GM18861 (cell line): ENCODE results near the gene TMEM164.
A peak's percentile ranks its signal among the peaks of the same experiment; 100 is the strongest.

Experiments
- ATAC-seq: cut with Tn5 transposase; IDR thresholded peaks from one replicate; pipeline ENCODE4 v1.9.1; 2021; ENCODE audit not compliant: unreplicated experiment

Gene TMEM164

DNA sequence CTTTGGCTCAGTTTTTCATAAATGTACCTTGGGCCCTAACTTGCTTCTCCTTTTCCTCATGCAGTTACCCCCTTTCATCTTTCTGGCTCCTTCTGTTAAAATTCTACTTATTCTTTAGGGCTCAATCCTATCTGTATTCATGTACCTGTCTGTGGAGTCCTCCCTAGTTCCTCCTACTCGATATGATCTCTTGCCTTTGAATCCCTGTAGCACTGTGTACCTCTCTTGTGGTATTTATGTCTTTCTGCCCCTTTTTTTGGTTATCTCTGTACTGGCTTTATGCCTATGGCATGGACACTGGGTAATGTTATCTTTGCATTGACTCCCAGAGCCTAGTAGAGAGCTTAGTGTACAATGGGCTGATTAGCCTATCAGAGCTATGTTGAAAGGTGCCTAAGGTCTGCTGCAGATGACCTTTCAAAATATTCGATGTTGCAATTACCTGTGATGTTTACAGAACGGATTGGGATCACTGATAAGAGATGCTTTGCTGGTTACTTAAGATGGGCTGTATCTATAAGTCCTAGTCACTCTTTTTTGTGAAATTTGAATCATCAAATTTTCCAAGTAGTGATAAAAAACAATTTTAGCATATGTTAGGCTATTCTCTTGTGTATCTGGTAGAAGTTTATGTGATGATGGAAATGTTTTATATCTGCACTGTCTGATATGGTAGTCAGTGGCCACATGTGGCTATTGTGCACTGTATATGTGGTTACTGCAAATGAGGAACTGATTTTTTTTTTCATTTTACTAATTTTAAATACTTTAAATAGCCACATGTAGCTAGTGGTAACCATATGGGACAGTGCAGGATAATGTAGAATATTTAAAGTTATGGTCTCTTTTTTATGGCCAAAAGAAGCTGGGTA lies 33.5 kb downstream of the TMEM164 start:
- peak; percentile 57 for ATAC-seq

DNA sequence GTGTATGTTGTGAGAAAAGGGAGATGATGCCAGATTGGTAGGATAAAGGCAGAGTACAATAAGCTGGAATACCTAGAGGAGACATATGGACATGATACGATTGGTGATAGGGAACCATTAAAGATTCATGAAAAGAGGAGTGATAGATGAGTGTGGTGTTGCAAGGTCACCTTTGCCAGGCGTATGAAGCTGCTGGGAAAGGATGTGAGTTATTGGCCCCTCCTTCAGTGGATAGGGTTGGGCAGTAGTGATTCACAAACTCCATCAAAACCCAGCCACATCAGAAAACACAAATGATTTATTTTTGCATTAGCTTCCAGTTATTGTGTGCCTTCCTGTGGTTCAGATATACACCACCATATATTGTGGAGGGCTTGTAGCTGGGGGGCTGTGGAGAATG lies 34.3 kb downstream of the TMEM164 start:
- ATAC-seq = no peak

DNA sequence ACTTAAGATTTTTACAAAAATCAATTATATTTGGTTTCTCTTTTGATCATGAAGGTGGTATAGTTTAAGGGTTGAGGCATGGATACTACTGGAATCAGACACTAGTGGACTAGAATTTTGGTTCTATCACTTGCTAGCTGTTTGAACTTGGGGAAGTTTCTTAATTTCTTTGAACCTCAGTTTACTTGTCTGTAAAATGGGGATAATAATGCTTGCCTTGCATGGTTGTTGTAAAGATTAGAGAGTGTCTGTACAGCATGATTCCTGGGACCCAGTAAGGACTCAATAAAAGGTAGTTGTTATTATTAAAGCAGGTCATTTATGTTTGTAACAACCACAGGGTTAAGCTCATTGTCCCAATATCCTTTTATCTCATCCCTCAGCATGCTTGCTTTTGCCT lies 36.0 kb downstream of the TMEM164 start:
- ATAC-seq = no peak

DNA sequence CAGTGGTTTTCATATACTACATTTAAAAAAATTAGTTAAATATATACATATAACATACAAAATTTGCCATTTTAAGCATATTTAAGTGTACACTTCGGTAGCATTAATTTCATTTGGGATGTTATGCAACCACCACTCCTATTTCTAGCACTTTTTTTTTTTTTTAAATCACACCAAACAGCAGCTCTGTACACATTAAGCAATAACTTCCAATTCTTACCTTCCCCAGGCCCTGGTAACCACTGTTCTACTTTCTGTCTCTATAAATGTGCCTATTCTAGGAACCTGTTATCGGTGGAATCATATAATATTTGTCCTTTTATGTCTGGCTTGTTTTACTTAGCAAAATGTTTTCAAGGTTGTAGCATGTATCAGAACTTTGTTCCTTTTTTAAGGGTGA lies 39.1 kb downstream of the TMEM164 start:
- no peak for ATAC-seq

DNA sequence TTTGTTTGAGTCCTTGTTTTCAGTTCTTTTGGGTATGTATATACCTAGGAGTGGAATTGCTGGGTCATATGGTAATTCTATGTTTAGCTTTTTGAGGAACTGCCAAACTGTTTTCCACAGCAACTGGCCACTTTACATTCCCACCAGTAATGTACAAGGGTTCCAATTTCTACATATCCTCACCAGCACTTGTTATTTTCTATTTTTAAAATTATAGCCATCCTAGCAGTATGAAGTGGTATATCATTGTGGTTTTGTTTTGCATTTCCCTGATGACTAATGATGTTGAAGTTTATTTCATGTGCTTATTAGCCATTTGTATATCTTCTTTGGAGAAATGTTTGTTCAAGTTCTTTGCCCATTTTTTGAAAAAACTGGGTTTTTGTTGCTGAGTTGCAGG lies 39.6 kb downstream of the TMEM164 start:
- ATAC-seq = no peak

DNA sequence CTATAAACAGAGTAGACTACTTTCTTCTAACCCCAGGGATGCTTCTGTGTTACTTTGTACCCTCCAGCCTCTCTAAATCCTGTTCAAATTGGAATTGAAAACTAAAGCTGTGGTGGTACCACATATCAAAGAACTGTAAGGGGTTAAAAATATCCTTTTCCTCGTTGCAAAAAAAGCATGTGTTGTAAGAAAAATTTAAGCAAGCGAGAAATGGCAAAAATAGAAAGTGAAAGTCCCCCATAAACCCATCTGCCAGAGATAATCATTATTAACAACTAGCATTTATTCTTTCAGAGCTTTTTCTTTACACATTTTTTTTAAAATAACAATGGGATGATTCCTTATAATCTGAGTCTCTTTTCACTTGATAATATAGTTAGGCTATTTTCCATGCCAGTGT lies 40.6 kb downstream of the TMEM164 start:
- no peak for ATAC-seq

DNA sequence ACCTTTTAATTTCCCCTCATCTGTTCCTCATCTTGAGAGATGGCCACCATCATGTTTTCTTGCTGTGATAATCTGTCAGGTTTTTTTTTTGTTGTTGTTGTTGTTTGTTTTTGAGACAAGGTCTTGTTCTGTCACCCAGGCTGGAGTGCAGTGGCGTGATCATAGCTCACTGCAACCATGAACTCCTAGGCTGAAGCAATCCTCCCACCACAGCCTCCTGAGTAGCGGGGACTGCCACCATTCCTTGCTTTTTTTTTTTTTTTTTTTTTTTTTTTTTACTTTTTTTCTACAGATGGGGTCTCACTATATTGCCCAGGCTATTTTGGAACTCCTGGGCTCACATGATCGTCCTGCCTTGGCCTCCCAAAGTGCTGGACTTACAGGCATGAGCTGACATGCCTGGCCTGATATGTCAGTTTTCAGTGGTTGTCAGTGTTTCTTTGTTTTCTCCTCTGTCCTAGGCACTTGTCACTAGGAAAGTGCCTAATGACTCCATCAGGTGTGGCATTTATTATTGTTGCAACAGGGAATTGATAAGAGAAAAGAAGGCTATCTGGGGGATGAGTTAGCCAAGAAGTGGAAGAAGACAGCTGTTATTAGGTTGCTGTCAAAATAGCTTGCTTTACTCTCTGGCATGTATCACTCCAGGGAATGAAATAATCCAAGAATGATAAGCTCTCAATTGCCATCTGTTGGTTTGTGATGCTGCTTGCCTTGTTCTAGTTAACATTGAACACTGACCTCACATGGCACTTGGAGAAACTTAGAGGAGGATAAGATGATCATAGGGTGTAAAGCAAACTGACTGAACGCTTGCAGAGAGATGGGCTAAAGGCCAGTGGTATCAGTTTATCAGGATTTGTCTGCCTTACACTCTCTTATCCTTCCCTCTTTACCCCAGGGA lies 41.7 kb downstream of the TMEM164 start:
- no peak for ATAC-seq

DNA sequence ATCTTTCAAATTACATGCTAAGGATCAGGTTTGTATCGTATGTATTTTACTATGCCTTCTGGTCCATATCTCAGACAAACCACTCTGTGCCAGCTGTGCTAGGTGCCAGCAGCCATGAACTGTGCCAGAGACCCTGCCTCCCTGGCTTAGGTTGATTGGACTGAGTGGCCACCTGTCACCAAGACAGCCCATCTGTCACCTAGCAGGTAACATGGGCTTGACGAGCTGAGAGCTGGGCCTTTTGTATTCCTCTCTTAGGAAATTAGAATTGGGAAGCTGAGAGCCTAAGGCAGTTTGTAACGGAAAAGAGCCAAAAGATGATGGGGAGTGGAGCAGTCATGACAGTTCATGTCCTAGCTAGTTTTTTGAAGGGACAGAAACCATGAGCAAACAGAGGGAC lies 42.5 kb downstream of the TMEM164 start:
- no peak for ATAC-seq

DNA sequence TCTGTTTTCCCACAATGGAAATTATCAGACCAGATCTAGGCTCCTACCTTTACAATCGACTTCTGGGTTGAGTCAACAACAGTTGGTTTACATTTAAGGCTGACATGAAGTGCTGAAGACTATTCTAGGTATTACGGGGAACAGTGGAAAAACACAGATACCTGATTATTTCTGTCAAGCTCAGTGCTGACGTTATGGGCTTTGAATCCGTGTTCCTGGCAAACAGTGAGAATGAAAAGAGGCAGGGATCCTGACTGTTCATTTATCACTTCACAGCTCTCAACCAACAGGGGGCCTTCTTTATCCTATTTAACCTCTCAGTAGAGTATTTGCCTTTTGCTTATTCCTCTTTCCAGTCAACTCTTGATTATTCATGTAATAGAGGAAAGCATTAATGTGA lies 43.1 kb downstream of the TMEM164 start:
- no peak for ATAC-seq

DNA sequence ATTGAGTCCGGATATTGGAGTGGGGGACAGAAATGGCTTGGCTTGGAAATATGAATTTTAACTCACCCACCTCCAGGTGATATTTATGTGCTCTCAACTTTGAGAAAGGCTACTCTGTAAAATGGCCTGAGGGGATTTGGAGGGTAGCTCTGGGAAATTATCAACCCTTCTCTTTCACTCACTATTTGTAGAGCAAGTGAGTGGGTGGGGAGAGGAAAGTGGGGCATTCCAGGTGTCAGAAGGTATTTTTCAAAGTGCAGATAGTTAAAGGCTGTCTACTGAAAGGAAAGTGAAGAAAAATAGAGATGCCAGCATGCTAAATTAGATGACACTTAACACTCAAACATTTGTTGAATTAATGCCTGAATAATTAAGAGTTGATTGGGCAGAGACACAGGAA lies 44.1 kb downstream of the TMEM164 start:
- no peak for ATAC-seq

DNA sequence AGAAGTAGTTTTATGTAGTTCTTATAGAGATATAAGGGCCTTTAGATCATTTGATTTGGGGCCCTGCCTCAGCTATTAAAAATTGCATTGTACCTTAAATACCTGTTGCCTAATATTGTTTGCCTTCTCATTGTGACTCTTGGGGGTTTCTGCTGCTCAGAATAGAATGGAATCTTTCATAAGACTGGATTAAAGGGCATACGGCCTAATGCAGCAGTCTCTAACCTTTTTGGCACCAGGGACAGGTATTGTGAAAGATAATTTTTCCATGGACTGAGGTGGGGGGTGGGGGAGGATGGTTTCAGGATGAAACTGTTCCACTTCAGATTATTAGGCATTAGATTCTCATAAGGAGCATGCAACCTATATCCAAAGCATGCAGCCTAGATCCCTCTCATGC lies 46.2 kb downstream of the TMEM164 start:
- no peak for ATAC-seq

DNA sequence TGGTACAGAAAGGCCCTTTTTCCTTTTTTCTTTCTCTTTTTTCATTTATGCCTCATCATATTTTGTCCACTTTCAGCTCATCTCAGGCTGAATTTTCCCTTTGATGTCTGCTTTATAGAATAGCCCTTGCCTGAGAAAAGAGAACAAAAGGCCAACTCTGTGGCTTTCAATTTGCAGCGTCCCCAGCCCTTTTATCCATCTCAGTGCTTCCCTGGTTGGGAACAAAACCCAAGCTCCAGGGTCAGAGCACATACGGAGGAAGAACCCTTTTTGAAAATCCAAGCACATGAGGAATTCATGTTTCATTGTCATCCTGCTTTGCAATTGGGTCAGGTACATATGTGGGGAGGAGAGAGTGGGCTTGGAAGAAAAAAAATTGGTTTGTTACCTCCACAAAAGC lies 47.5 kb downstream of the TMEM164 start:
- no peak for ATAC-seq

DNA sequence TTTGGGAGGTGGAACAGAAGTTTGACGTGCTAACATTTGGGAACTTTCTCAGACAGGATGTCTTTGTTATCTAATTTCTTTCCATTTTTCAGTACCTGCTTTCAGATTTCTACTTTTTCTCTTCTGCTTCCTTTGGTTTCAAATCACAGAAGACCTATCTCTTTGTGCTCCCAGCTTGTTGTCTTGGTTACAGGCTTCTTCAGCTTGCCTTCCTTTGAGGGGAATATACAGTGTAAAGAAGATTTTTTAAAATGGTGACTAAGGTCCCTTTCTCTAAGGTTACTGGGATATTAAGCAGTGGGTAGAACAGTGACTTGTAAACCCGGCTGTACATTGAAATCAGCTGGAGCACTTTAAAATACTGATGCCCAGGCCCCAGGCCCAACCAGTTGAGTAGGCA lies 48.0 kb downstream of the TMEM164 start:
- ATAC-seq = no peak

DNA sequence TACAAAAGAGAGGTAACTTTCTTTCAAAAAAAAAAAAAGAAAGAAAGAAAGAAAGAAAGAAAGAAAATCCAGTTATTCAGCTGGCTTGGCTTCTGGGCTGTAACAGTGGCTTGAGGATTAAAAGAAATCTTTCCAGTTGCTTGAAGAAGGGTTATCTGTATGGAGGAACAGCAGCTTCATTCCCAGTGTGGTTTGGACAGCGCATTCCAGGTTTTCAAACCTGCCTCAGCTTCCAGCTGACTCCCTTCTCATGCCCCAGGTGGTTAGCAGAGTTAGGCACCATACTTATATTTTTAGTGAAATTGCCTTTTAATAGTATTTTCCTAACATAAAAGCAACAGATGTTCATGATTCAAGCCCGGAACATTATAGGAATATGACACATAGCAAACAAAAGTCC lies 48.6 kb downstream of the TMEM164 start:
- no peak for ATAC-seq

DNA sequence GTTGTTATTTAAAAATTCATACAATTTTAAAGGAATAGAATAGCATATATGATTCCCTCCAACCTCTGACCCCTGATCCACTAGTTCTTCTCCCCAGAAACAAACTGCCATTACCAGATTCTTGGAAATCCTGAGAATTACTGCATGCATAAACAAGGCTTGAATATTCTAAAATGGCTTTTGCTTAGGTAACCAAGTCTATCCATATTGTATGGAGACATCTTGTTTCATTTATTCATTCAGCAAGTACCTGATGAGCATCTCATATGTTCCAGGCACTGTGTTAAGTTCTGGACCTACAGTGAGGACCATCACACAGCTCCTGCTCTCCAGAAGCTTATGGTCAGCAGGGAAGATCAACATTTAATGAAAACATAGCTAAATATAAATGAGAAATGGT lies 49.4 kb downstream of the TMEM164 start:
- ATAC-seq = no peak

DNA sequence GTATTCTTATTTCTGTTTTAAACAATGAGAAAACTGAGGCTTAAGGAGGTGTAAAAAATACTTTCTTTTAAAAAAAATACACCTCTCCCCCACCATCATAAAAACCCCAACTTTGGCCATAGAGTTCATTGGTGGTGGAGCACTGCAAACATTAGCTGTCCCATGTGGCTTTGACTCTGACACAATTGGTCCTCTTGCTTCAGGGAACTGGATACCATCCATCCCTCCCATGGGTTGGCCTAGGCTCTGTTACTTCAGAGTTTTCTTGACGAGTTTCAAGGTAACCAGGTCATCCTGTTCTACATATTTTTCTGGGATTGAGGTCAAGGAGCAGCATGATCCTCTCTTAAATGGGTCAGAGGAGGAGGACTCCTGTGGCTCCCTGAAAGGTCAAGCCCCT lies 50.5 kb downstream of the TMEM164 start:
- no peak for ATAC-seq

DNA sequence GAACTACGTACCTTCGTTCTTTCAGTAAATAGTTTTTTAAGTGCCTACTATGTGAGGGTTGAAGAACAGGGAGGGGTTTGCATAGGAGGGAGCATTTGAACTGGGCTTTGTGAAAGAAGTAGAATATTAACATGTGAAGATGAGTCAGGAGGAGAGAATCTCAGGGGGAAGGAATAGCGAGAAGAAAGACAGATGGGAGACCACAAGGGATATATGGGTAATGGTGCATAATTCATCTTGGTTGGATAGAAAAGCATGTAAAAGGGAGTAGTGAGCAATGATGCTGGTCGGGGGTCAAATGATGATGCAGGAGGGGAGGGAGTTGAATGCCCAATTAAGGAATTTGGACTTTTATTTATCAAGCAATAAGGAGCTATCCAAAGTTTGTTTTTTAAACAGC lies 52.7 kb downstream of the TMEM164 start:
- no peak for ATAC-seq

DNA sequence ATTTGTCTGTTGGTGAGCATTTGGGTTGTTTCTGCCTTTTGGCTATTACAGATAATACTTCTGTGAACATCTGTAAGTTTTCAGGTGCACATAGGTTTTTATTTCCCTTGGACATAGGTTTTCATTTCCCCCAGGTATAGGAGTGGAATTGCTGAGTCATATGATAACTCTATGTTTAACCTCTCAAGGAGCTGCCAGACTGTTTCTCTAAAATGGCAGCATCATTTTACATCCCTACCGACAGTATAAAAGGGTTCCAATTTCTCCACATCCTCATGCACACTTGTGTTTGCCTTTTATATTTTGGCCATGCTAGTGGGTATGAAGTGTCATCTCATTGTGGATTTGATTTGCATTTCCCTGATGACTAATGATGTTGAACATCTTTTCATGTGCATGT lies 53.5 kb downstream of the TMEM164 start:
- ATAC-seq = no peak

DNA sequence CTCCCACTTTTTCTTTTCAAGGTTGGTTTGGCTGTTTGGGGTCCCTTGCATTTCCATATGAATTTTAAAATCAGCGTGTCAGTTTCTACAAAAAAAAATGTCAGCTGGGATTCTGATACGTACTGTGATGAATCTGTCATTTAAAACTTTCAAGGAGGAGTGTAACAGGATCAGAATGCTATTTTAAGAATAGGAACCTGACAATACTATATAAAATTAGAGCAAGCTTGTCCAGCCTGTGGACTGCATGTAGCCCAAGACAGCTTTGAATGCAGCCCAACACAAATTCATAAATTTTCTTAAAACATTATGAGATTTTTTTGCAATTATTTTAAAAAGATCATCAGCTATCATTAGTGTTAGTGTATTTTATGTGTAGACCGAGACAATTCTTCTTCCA lies 56.5 kb downstream of the TMEM164 start:
- no peak for ATAC-seq

DNA sequence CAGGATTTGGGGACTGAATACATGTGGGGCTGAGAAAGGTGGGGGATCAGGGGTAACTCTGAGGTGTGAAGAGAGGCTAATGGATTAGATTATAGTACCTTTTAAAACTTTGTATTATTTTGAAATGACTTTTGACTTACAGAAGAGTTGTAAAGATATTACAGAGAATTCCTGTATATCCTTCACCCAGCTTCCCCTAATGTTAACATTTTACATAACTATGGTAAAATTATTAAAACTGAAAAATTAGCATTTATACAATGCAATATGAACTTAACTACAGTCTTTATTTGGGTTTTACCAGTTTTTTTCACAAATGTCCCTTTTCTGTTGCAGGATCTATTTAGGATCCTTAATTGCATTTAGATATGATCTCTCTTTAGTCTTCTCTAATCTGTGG lies 57.4 kb downstream of the TMEM164 start:
- ATAC-seq = no peak

DNA sequence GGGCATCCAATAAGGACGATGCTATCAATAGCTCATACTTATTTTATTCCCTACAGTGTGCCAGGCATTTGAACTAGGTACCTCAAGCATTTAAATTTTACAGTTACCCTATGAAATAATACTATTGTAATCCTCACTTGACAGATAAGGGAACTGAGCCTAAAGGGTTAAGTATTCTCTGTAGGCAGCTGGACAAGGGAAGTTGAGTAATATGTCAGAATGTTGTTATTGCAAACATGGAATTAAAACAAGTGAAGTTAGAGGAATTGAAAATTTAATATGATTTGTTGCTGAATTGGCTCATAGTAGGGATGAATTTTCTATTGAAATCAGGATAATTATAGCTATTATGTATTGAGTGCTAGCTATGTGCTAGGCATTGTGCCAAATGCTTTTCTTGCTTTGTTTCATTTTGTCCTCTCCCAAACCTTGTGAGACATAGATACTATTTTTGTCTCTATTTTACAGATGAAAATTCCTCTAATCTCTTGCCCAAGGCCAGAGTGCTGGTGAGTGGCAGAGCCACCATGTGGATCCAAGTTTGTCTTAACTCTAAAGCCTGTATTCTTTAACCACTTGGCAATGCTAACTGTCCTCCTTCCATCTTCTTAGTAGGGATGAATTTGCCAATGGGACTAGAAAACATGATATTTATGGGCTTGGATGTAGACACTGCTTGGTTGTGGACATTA lies 58.1 kb downstream of the TMEM164 start:
- no peak for ATAC-seq

DNA sequence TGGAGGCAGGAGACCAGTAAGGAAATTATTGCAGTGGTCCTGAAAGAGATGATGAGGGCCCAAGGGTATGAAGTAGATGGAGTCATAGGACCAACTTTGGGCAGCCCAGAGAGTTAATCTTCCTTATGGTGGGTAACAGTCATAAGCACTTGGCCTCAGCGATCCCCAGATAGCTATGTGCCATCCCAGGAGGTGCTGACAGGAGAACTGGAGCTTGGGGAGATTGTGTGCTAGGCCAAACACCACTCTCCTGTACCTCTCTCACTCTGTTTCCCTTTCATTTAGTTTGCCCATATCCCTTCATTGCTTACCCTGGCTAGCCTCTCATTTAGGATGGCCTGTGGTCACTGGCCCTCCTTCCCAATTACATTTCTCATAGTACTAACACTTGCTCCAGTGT lies 60.0 kb downstream of the TMEM164 start:
- no peak for ATAC-seq
